HG03558 (cell line): Measurements from ENCODE around the gene RAMP1.

Experiments used
- ATAC-seq: cut with Tn5 transposase; IDR thresholded peaks from one replicate; pipeline ENCODE4 v1.9.1; 2021; ENCODE audit warnings: moderate number of reproducible peaks; ENCODE audit not compliant: unreplicated experiment; ENCODE audit errors: extremely low read depth

Gene RAMP1

GRCh38 chr2:237892984-237893595, 33.7 kb downstream of the RAMP1 start:
- no peak for ATAC-seq

DNA sequence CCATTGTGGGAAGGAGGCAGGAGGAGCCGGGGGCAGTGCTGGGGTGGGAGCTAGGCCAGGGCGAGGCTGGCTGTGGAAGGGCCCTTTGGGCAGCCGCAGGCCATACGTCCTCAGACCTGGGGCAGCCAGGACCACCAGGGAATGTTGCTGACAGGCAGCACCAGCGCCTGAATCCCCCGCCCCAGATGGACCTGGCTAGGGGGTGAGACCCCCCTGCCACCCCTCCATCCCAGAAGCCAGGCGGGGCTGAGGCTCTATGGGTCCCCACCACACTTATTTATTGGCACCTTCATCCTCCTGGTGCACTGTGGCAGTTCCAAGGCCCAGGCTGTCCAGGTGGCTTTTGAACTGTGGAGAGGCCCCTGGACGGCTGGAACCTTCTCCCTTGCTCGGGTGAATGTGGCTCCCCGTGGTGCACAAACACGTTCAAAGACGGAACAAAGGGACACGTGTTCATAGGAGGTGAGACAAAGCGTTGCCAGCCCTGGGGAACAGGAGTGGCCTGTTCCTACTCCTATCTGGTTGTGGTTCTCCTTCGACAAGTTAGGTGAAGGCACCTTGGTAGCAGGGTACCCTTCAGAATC, 35.1 kb downstream of the RAMP1 start:
- no peak for ATAC-seq

DNA sequence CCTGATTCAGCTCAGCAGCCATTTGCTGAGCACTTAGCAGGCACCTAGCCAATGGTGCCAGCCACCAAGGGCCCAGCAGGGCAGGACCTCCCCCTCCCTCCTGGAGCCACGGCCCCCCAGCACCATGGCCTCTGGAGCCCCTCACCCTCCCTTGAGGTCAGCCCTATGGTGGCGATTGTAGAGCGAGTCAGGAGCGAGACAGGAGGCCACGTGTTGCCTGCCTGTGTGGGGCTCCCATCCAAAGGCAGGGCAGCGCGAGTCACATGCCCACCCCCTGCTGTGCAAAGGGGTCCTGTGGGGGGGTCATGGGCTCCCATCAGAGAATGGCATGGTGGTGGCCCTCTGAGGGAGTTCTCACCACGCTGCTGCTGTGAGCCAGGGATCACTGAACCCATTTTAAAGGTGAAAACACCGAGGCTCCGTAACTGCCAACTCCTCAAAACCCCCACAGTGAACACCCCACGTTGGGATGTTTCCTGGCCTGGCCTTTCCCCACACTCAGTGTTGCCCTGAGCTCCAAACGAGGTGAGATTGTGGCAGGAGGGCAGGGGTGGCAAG, 35.6 kb downstream of the RAMP1 start:
- ATAC-seq: no peak

GRCh38 chr2:237895544-237896506, 36.4 kb downstream of the RAMP1 start:
- ATAC-seq: no peak

- no peak for ATAC-seq
Observed at GRCh38 chr2:237896507-237896892, 37.1 kb downstream of the RAMP1 start.

DNA sequence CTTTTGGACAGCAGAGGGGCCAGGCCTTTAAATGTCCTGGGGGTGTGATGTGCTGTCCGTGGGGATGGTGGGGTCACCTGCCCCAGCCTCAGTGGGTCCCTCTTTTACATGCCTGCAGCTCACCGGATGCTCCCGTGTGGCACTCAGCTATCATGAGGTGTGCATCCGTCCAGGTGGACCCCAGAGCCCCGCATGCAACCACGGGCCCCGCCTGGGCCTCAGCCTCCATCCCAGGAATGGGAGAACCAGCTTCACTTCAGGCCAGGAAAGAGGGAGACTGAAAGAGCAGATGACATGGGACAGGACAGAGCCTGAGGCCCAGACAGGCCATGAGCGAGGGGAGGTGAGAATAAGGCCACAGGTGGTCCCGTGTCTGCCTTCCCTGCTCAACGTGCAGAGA, 37.5 kb downstream of the RAMP1 start:
- no peak for ATAC-seq

DNA sequence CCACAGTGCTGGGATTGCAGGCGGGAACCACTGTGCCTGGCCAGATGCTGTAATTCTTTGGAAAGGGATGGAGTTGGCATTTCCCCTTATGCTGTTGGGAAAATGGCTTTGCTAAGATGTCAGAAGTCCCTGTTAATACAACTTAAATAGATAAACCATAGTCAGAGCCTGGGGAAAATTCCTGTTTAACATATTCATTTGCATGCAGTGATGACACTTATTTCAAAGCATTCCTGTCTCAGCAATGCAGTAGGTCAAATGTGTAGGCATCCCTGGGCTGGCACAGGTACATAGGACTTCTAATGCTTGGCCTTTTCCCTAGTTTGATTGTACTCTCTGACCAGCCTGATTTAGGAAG, 38.6 kb downstream of the RAMP1 start:
- no peak for ATAC-seq

DNA sequence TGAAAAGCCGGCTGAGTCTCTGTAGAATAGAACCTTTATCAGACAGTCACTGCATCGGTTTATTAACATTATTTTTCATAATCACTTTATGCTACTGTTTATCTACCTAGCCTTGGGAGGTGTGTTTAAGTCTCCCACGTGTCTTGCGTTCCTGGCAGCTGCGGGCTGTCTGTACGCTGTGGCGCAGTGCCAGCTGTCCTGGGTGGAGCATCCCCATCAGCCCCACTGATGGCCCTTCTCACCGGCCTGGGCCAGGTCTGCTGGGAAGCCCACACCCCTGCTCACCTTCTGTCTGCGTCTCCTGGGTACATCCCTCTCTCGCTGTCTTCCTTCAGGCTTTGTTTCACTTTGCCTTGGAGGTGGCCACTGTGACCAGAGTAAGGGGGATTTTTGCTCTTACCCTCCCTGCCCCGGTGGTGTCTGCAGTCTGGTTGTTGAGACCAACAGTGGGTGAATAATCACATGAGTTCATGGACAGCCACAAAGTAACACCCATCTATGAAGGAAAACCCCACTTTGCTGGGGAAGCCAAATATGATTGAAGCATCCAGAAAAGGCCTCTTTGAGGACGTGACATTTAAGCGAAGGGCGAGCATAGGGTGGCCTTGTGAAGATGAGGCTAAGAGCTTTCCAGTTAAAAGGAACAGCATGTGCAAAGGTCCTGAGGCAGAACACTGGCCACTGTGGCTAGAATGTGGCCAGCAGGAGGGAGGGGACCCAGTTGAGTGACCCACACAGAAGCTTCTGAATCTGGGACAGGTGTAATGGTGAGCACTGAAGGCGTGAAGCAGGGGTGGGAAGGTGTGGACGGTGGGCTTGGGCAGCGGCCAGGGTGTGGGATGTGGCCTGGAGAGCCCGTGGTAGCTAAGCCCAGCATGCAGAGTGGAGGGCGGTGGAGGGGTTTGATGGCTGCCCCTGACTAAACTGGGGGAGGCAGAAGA, 41.7 kb downstream of the RAMP1 start:
- ATAC-seq: no peak

DNA sequence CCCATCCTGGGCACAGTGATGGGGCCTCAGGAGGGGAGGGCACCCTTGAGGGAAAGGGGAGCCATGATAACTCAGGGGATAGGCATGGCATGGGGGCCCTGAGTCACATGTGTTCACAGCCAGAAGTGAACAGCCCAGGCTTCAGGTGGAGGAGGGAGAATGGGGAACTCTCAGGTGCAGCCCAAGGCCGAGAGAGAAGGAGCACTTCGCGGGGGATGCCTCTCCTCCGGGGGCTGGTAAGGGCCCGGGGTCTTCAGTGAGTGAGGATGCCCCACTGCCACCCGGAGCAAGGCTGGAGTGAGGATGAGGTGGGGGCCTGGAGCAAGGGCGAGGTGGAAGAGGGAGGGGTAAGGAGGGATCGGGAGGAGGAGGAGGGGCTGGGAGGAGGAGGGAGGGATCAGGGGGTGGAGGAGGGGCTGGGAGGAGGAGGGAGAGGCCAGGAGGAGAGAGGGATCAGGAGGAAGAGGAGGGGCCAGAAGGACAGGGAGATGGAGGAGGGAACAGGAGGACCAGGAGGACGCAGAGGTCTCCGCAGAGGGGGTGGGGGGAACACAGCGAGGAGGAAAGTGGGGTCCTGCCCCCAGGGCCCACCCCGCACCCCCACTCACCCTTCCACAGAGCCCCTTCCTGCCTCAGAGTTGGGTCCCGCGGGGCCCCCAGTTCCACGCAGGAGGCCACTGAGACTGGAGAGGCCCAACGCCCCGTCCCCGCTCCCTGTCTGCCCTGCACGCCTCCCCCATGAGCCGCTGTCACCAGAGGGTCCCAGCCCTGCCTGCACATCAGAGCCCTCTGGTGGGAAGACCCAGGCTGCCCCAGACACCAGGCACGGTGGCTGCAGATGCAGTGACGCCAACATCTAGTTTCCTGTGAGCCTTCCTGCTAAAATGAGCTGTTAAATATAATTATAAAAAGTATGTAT, 42.8 kb downstream of the RAMP1 start:
- ATAC-seq: no peak

DNA sequence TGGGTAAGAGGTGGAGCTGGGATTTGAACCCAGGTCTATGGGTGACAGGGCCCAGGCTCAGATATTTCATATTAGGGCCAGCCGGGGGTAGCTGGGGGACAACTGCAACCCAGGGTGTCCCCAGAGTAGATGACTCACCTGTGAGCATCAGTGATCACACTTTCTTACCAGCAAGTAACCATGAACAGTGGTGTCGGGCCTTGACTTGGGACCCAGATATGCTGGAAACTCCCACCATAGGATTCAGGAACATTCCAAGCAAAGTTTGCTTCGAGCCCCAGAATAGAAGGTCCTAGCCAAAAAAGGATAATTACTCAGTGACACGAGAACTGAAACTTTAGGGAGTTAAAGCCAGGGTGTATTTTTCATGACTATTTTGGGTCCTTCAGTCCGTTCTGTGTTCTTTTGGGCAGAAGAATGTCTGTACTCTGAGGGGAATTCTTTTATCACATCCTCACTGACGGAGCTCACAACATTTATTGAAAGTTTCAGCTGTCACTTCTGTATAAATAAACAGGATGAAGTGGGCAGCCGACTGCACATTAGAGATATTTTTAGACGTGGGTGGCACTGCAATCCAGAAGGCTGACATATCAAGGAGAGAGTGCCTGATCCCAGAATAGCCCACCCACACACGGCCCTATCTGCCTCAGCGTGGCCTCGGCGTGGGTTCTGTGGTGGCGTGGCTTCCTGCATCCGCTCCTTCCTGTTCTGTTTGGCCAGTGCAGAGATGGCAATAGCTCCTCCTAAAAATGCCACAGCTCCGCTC, 45.6 kb downstream of the RAMP1 start:
- ATAC-seq: no peak

DNA sequence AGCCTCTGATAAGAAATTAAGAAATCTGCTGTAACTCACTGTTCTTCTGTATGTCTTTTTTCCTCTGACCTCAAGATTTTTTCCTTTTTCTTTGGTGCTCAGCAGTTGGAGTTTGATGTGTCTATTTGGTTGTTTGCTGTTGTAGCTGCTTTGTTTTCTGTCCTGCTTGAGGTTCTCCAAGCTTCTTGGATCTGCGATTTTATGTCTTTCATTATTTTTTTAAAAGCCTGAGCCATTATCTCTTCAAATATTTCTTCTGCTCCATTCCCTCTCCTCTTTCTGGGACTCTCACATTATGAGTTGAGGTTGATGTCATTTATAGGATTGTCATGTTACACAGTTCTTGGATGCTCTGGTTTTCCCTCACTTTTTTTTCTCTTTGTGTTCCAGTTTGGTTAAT, 47.7 kb downstream of the RAMP1 start:
- no peak for ATAC-seq

GRCh38 chr2:237909075-237909695, 49.8 kb downstream of the RAMP1 start:
- no peak for ATAC-seq

GRCh38 chr2:237909801-237910475, 50.5 kb downstream of the RAMP1 start:
- ATAC-seq: no peak

DNA sequence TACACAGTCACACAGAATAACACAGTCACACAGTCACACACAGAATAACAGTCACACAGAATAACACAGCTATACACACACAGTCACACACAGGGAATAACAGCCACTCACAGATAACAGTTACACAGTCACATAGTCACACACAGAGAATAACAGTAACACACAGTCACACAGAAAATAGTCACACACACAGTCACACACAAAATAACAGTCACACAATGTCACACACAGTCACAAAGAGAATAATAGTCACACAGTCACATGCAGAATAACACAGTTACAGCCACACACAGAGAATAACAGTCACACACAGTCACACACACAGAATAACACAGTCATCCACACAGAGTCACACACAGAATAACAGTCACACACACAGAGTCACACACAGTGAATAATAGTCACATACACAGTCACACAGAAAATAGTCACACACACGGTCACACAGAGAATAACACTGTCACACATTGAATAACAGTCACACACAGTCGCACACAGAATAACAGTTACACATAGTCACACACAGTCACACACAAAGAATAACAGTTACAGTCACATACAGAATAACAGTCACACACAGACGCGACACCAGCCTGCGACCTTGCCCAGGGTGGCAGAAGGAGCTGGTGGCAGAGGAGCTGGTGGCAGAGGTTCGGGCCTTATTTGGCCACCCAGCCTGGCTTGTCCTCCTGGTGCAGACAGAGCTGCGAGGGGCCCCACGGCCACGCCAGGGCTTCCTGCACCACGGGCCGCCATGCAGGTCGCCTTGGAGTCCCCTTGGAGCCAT, 51.3 kb downstream of the RAMP1 start:
- no peak for ATAC-seq

DNA sequence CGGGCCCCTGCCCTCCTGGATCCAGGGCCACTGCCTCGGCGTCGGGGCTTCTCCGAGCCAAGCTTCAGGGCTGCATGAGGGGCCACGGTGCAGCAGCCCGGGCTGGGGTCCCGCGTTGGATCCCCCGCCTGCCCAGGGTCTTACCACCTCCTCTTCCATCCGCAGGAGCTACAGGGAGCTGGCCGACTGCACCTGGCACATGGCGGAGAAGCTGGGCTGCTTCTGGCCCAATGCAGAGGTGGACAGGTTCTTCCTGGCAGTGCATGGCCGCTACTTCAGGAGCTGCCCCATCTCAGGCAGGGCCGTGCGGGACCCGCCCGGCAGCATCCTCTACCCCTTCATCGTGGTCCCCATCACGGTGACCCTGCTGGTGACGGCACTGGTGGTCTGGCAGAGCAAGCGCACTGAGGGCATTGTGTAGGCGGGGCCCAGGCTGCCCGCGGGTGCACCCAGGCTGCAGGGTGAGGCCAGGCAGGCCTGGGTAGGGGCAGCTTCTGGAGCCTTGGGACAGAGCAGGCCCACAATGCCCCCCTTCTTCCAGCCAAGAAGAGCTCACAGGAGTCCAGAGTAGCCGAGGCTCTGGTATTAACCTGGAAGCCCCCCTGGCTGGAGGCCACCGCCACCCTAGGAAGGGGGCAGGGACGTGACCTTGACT, 52.1 kb downstream of the RAMP1 start:
- no peak for ATAC-seq
